Endothelial cell of umbilical vein (primary cell): ENCODE data around the gene RYR2. TPM values are rescaled to one million over a fixed set of nuclear protein-coding genes. Genes with fewer than 3 reads are reported as not detected.

Experiments
- BruUV-seq: library from RNA; stranded (reverse); fragments of 400-500 nt; replicated peaks from 2 replicates; lab custom pipeline; 2021; lab: Mats Ljungman, UMichigan
- CTCF ChIA-PET: fragments of 300-600, 350-600 bp; sonication (Branson Sonifier 250); formaldehyde crosslinking; loops from one replicate; lab custom pipeline; 2021; ENCODE audit warnings: antibody characterized with exemption, inconsistent platforms; lab: Charles Lee
- POLR2A ChIA-PET: fragments of 300-600, 350-600 bp; sonication (Branson Sonifier 250); formaldehyde crosslinking; loops from one replicate; lab custom pipeline; 2021; ENCODE audit warnings: antibody characterized with exemption, inconsistent platforms; lab: Charles Lee
- DNase-seq: peaks from one replicate; pipeline ENCODE4 v3.0.0-alpha.2; 2011; ENCODE audit warnings: low read depth, low spot score
- FAIRE-seq: peaks from 2 replicates; lab custom pipeline; 2011; peaks lifted over from hg19 to GRCh38; lab: Jason Lieb, UNC
- H2AFZ ChIP-seq: 2 replicates; pipeline ENCODE4 v1.6.0; 2012; ENCODE audit warnings: low read depth, low read length, control low read depth, inconsistent platforms
- H3K27ac ChIP-seq: 2 replicates; pipeline ENCODE4 v1.5.1; 2011; ENCODE audit warnings: low read depth, mild to moderate bottlenecking, control low read depth, low read length, moderate library complexity; ENCODE audit not compliant: insufficient read depth
- H3K27me3 ChIP-seq, 2 experiments: 2 replicates each; pipeline versions ENCODE4 v1.6.0 to v1.6.1; 2011; ENCODE audit warnings: low read length in 2 of 2, mixed read lengths in 1 of 2; ENCODE audit not compliant: control insufficient read depth in 2 of 2, insufficient read depth in 2 of 2
- H3K36me3 ChIP-seq, 2 experiments: 2 replicates in 1 of 2; 3 replicates in 1 of 2; pipeline ENCODE4 v1.5.1; 2011; ENCODE audit warnings: low read length in 2 of 2, mild to moderate bottlenecking in 1 of 2, moderate library complexity in 1 of 2; ENCODE audit not compliant: control insufficient read depth in 2 of 2, insufficient read depth in 2 of 2; ENCODE audit errors: extremely low read depth in 1 of 2
- H3K4me1 ChIP-seq: 3 replicates; pipeline ENCODE4 v1.5.1; 2011; ENCODE audit warnings: mild to moderate bottlenecking, low read length; ENCODE audit not compliant: control insufficient read depth, insufficient read depth; ENCODE audit errors: extremely low read depth
- H3K4me2 ChIP-seq: 2 replicates; pipeline ENCODE4 v1.6.1; 2011; ENCODE audit warnings: low read length, control low read depth, mixed read lengths; ENCODE audit not compliant: insufficient read depth
- H3K4me3 ChIP-seq, 3 experiments: fragments of 200-600 bp in 1 of 3; sonication (generic), shearing (Covaris generic) in 1 of 3; replicated peaks in 1 of 3; 2 replicates each; pipeline ENCODE4 v1.5.1; 2011 to 2016; ENCODE audit warnings: control low read depth in 3 of 3, low read length in 3 of 3, mild to moderate bottlenecking in 2 of 3, inconsistent platforms in 1 of 3, low read depth in 1 of 3, moderate library complexity in 1 of 3; ENCODE audit not compliant: insufficient read depth in 1 of 3
- H3K79me2 ChIP-seq: 2 replicates; pipeline ENCODE4 v1.6.0; 2012; ENCODE audit warnings: low read length, inconsistent platforms; ENCODE audit not compliant: control insufficient read depth, insufficient read depth
- H3K9ac ChIP-seq: replicated peaks from 2 replicates; pipeline ENCODE3; 2011; ENCODE audit warnings: low read length, control low read depth; ENCODE audit not compliant: insufficient read depth; ENCODE audit errors: extremely low read depth
- H3K9me1 ChIP-seq: replicated peaks from 3 replicates; pipeline ENCODE4 v1.6.0; 2011; ENCODE audit warnings: mild to moderate bottlenecking, low read length; ENCODE audit not compliant: control insufficient read depth, insufficient read depth; ENCODE audit errors: extremely low read depth
- H3K9me3 ChIP-seq: replicated peaks from 2 replicates; pipeline ENCODE4 v1.5.1; 2012; ENCODE audit warnings: low read length, inconsistent platforms; ENCODE audit not compliant: control insufficient read depth, insufficient read depth
- H4K20me1 ChIP-seq: replicated peaks from 2 replicates; pipeline ENCODE3; 2011; ENCODE audit warnings: mild to moderate bottlenecking, low read length; ENCODE audit not compliant: control insufficient read depth, insufficient read depth; ENCODE audit errors: extremely low read depth
- EZH2 ChIP-seq: IDR thresholded peaks from 2 replicates; pipeline ENCODE4 v1.6.1; 2012; ENCODE audit warnings: borderline replicate concordance, low read depth, mild to moderate bottlenecking, moderate library complexity, low read length, inconsistent platforms; ENCODE audit not compliant: severe bottlenecking
- FOS ChIP-seq: IDR thresholded peaks from 2 replicates; pipeline ENCODE4 v1.6.1; 2011; ENCODE audit warnings: mild to moderate bottlenecking, low read length, moderate library complexity, borderline replicate concordance; ENCODE audit not compliant: insufficient read depth
- GATA2 ChIP-seq: IDR thresholded peaks from 2 replicates; pipeline ENCODE4 v1.7.0; 2011; ENCODE audit warnings: low read depth, mild to moderate bottlenecking, moderate library complexity, mixed read lengths, low read length; ENCODE audit not compliant: insufficient read length, insufficient read depth
- JUN ChIP-seq: IDR thresholded peaks from 2 replicates; pipeline ENCODE4 v1.6.1; 2011; ENCODE audit warnings: borderline replicate concordance, low read depth; ENCODE audit not compliant: insufficient read length, insufficient read depth
- MYC ChIP-seq: IDR thresholded peaks from one replicate; pipeline ENCODE4 v1.6.1; 2011; ENCODE audit warnings: mild to moderate bottlenecking, low read depth, low read length
- POLR2A ChIP-seq: IDR thresholded peaks from 2 replicates; pipeline ENCODE4 v1.6.1; 2012; ENCODE audit warnings: low read depth, mild to moderate bottlenecking, control low read depth, low read length
- POLR2AphosphoS5 ChIP-seq: IDR thresholded peaks from 2 replicates; pipeline ENCODE4 v1.6.1; 2012; ENCODE audit warnings: low read depth, mild to moderate bottlenecking, control low read depth, low read length, moderate library complexity; ENCODE audit not compliant: insufficient read depth
- dilution Hi-C: fragments of 300-500 bp; cut with MboI; formaldehyde crosslinking; loops from one replicate; pipeline ENCODE4 v1.15.0; 2019; ENCODE audit warnings: low sequenced_read_pairs; ENCODE audit not compliant: extremely low pct_ligation_motif_present
- intact Hi-C: fragments of 100-400 bp; cut with micrococcal nuclease; formaldehyde crosslinking; loops from one replicate; pipeline ENCODE4 v1.10.0; 2022
- polyA plus RNA-seq, 4 experiments: library from polyadenylated mRNA; depleted of rRNA in 3 of 4; stranded (reverse) in 3 of 4; unstranded in 1 of 4; fragments of >200 nt; gene quantifications; 2 replicates each; pipeline versions ENCODE4 v1.2.1 to v1.2.3, GENCODE V29; 2011 to 2012; ENCODE audit warnings: missing spikeins in 1 of 4
- total RNA-seq: library from RNA; stranded (reverse); gene quantifications from 2 replicates; pipeline ENCODE4 v1.2.3, GENCODE V29; 2021
- TF ChIP-seq, protein P1 (sequence below): IDR thresholded peaks from 2 replicates; pipeline ENCODE4 v1.6.1; 2011; ENCODE audit not compliant: insufficient read depth, insufficient read length
- TF ChIP-seq, protein P2 (sequence below), 2 donors: IDR thresholded peaks; 1 replicate in 1 of 2; 2 replicates in 1 of 2; pipeline ENCODE4 v1.5.1; 2011; ENCODE audit warnings: low read length in 2 of 2, mild to moderate bottlenecking in 2 of 2, moderate library complexity in 2 of 2, control low read depth in 1 of 2, inconsistent platforms in 1 of 2, low read depth in 1 of 2; ENCODE audit not compliant: insufficient read depth in 1 of 2; ENCODE audit errors: extremely low read depth in 1 of 2

The RYR2 gene
- total and polyA plus RNA-seq, 2 donors (not counting 3 experiments of a cell fraction or from before 2014, with no cell fraction given), result not detected

DNA sequence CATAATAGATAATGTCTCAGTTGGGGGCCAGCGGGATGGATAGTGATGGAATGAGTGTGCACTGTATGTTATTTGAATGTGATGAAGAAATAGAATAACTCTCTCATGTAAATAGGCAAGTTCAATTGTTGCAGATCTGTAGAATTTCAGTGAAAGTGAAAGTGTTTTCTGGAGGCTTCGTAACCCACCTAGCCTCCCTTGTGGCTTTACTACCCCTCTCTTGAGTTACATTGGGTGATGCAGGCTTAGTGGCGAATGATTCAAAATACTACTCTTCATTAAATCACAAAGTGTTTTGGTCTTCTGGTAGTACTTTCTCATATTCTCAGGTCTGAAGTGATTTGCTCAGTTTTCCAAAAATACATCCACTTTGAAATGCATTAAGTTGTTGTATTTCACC lies 436.9 kb downstream of the RYR2 start:
- H3K36me3 ChIP-seq, result no peaks in the 10 kb centered on the region
- no peak for TF ChIP-seq MYC
- TF ChIP-seq, protein P1, sequence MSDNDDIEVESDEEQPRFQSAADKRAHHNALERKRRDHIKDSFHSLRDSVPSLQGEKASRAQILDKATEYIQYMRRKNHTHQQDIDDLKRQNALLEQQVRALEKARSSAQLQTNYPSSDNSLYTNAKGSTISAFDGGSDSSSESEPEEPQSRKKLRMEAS, result no peak
- TF ChIP-seq, protein P2, sequence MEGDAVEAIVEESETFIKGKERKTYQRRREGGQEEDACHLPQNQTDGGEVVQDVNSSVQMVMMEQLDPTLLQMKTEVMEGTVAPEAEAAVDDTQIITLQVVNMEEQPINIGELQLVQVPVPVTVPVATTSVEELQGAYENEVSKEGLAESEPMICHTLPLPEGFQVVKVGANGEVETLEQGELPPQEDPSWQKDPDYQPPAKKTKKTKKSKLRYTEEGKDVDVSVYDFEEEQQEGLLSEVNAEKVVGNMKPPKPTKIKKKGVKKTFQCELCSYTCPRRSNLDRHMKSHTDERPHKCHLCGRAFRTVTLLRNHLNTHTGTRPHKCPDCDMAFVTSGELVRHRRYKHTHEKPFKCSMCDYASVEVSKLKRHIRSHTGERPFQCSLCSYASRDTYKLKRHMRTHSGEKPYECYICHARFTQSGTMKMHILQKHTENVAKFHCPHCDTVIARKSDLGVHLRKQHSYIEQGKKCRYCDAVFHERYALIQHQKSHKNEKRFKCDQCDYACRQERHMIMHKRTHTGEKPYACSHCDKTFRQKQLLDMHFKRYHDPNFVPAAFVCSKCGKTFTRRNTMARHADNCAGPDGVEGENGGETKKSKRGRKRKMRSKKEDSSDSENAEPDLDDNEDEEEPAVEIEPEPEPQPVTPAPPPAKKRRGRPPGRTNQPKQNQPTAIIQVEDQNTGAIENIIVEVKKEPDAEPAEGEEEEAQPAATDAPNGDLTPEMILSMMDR (IDR thresholded peaks at IDR 0.05; ENCODE audit: extremely low read depth in 1 of 2, insufficient read depth in 1 of 2, low read depth in 1 of 2, low read length in 2 of 2), result no peak
- no peak for TF ChIP-seq FOS
- no peak for TF ChIP-seq GATA2
- TF ChIP-seq POLR2A, result no peak
- no peak for TF ChIP-seq EZH2
- TF ChIP-seq POLR2AphosphoS5, result no peak
- no peak for TF ChIP-seq JUN
- H3K79me2 ChIP-seq, result no peaks in the 10 kb centered on the region
- no TSS peak for BruUV-seq
- DNase-seq (no peak), FAIRE-seq (no peak)
- no peaks in the 10 kb centered on the region for H4K20me1 ChIP-seq
- ChIA-PET POLR2A (no interaction called here), CTCF (no interaction called here)
- dilution Hi-C loops (no loop called here), intact Hi-C loops (no loop called here)
- no peaks in the 10 kb centered on the region for H3K9me1 ChIP-seq
- H3K9ac ChIP-seq, result no peak overlapping the region
- H3K9me3 ChIP-seq, result peaks cover 3% of the 10 kb centered on the region
- H3K4me3 ChIP-seq, result no peak overlapping the region
- H3K27ac ChIP-seq, result no peak overlapping the region
- H3K4me1 ChIP-seq, result no peaks in the 10 kb centered on the region
- H3K4me2 ChIP-seq, result no peak overlapping the region
- H3K27me3 ChIP-seq, result no peaks in the 10 kb centered on the region
- no peak overlapping the region for H2AFZ ChIP-seq
